Neural progenitor cell (in vitro differentiated cells): ENCODE data around the gene CNN3. TPM values are rescaled to one million over a fixed set of nuclear protein-coding genes. Genes with fewer than 3 reads are reported as not detected.

Experiments used
- DNase-seq: peaks from one replicate; pipeline ENCODE4 v3.0.0-alpha.2; 2016; ENCODE audit warnings: low spot score
- H2AFZ ChIP-seq: fragments of 200-600 bp; sonication (generic); replicated peaks from 2 replicates; pipeline ENCODE4 v1.6.1; 2016; ENCODE audit warnings: antibody characterized with exemption
- H3F3A ChIP-seq: fragments of 200-600 bp; sonication (generic); 2 replicates; pipeline ENCODE4 v1.6.1; 2016; ENCODE audit warnings: antibody characterized with exemption, low read depth
- H3K27ac ChIP-seq: fragments of 200-600 bp; sonication (generic); 2 replicates; pipeline ENCODE4 v1.5.1; 2016; ENCODE audit warnings: mild to moderate bottlenecking
- H3K27me3 ChIP-seq: fragments of 200-600 bp; sonication (generic); 2 replicates; pipeline ENCODE4 v1.6.1; 2016; ENCODE audit warnings: mild to moderate bottlenecking, moderate library complexity
- H3K36me3 ChIP-seq: fragments of 200-600 bp; sonication (generic); 2 replicates; pipeline ENCODE4 v1.5.1; 2016
- H3K4me1 ChIP-seq: fragments of 200-600 bp; sonication (generic); 2 replicates; pipeline ENCODE4 v1.6.1; 2016; ENCODE audit warnings: mixed run types
- H3K4me2 ChIP-seq: fragments of 200-600 bp; sonication (generic); 2 replicates; pipeline ENCODE4 v1.6.1; 2016
- H3K4me3 ChIP-seq: fragments of 200-600 bp; sonication (generic); 2 replicates; pipeline ENCODE4 v1.5.1; 2016
- H3K79me2 ChIP-seq: fragments of 200-600 bp; sonication (generic); 2 replicates; pipeline ENCODE4 v1.6.1; 2016; ENCODE audit warnings: low read depth
- H3K9ac ChIP-seq: fragments of 200-600 bp; sonication (generic); 2 replicates; pipeline ENCODE4 v1.6.1; 2016
- H3K9me3 ChIP-seq: fragments of 200-600 bp; sonication (generic); 2 replicates; pipeline ENCODE4 v1.5.1; 2016; ENCODE audit warnings: low read depth
- H4K20me1 ChIP-seq: fragments of 200-600 bp; sonication (generic); 2 replicates; pipeline ENCODE4 v1.6.1; 2016; ENCODE audit warnings: low read depth
- H3K27ac Mint-ChIP-seq: 3 replicates; pipeline ENCODE4 v1.8.0; 2021; ENCODE audit warnings: mixed read lengths
- H3K27me3 Mint-ChIP-seq: 2 replicates; pipeline ENCODE4 v1.8.0; 2022; ENCODE audit warnings: low read depth, mild to moderate bottlenecking, inconsistent platforms, moderate library complexity, mixed read lengths; ENCODE audit not compliant: insufficient read depth
- H3K36me3 Mint-ChIP-seq: 3 replicates; pipeline ENCODE4 v1.8.0; 2021; ENCODE audit warnings: mixed read lengths
- H3K4me1 Mint-ChIP-seq: 3 replicates; pipeline ENCODE4 v1.8.0; 2021; ENCODE audit warnings: mixed read lengths
- H3K4me3 Mint-ChIP-seq: 3 replicates; pipeline ENCODE4 v1.8.0; 2021; ENCODE audit warnings: mild to moderate bottlenecking, moderate library complexity, mixed read lengths
- H3K9me3 Mint-ChIP-seq: 3 replicates; pipeline ENCODE4 v1.8.0; 2020; ENCODE audit warnings: mixed read lengths
- EZH2 ChIP-seq: fragments of 200-600 bp; sonication (generic); IDR thresholded peaks from 2 replicates; pipeline ENCODE4 v1.6.1; 2017; ENCODE audit warnings: antibody characterized with exemption, mild to moderate bottlenecking, moderate library complexity
- EZH2phosphoT487 ChIP-seq: fragments of 200-600 bp; sonication (generic); IDR thresholded peaks from 2 replicates; pipeline ENCODE4 v1.6.1; 2017; ENCODE audit warnings: antibody characterized with exemption
- total RNA-seq: library from RNA; depleted of rRNA; stranded (reverse); fragments of >200 nt; gene quantifications from 2 replicates; pipeline ENCODE4 v1.2.3, GENCODE V29; 2015; ENCODE audit warnings: low replicate concordance
- TF ChIP-seq, protein P1 (sequence below): fragments of 200-600 bp; sonication (generic); IDR thresholded peaks from 2 replicates; pipeline ENCODE4 v1.5.1; 2017; ENCODE audit warnings: antibody characterized with exemption, mild to moderate bottlenecking

Gene CNN3
- total RNA-seq, 1 donor from 2014 or later = 644 TPM

DNA sequence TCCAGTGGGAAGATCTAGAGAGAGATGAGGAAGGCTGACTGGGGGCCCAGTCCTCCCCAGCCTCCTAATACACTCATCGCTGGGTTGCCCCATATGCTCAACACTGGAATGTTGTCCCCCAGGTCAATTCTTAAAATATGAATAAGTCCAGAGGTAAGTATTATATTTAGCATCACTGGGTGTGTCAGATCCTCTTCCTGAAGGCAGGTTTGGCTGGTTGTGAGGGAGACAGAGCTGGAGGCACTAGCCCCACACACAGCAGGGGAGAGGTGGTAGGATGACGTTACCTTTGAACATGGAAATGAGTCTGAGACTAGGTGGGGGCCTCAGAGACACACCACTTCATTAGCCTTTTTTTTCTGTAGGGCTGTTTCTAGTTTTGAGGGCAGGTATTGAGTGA lies 64.2 kb downstream of the CNN3 start:
- H3K27me3 ChIP-seq = no peaks in the 10 kb centered on the region
- Mint-ChIP-seq H3K27ac (no peak overlapping the region), H3K4me1 (peaks cover 46% of the 10 kb centered on the region), H3K4me3 (no peak overlapping the region), H3K27me3 (no peaks in the 10 kb centered on the region), H3K9me3 (no peaks in the 10 kb centered on the region), H3K36me3 (no peaks in the 10 kb centered on the region)
- H4K20me1 ChIP-seq = no peaks in the 10 kb centered on the region
- H3K79me2 ChIP-seq = no peaks in the 10 kb centered on the region
- H3K9ac ChIP-seq = no peak overlapping the region
- no peak overlapping the region for H2AFZ ChIP-seq
- H3K4me3 ChIP-seq = no peak overlapping the region
- no peaks in the 10 kb centered on the region for H3K9me3 ChIP-seq
- TF ChIP-seq EZH2 (no peak), EZH2phosphoT487 (no peak)
- TF ChIP-seq, protein P1, sequence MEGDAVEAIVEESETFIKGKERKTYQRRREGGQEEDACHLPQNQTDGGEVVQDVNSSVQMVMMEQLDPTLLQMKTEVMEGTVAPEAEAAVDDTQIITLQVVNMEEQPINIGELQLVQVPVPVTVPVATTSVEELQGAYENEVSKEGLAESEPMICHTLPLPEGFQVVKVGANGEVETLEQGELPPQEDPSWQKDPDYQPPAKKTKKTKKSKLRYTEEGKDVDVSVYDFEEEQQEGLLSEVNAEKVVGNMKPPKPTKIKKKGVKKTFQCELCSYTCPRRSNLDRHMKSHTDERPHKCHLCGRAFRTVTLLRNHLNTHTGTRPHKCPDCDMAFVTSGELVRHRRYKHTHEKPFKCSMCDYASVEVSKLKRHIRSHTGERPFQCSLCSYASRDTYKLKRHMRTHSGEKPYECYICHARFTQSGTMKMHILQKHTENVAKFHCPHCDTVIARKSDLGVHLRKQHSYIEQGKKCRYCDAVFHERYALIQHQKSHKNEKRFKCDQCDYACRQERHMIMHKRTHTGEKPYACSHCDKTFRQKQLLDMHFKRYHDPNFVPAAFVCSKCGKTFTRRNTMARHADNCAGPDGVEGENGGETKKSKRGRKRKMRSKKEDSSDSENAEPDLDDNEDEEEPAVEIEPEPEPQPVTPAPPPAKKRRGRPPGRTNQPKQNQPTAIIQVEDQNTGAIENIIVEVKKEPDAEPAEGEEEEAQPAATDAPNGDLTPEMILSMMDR = no peak
- no peak for DNase-seq
- no peak overlapping the region for H3K4me2 ChIP-seq
- H3K4me1 ChIP-seq = peaks cover 45% of the 10 kb centered on the region
- peaks cover 12% of the 10 kb centered on the region for H3F3A ChIP-seq
- no peak overlapping the region for H3K27ac ChIP-seq
- no peaks in the 10 kb centered on the region for H3K36me3 ChIP-seq

DNA sequence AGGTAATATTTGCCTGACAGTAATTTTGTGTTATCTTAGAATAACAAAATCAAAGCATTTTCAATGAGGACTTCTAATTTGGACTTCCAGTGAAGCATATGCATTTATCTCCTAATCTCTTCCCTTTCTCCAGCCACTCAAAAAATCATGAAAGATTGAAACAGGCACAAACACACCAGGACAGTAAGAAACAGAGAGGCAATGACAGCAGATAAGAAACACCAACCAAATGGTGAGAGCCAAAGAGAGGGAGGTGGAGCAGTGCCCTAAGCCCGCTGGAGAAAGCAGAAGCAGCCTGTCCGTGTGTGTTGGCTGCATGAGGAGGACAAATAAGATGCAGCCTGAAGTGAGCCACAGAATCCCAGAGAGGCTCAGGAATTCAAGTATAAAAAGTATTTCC lies 67.7 kb downstream of the CNN3 start:
- H3K27ac Mint-ChIP-seq = no peak overlapping the region
- peaks cover 15% of the 10 kb centered on the region for H3K4me1 Mint-ChIP-seq
- H2AFZ ChIP-seq = no peak overlapping the region
- H3K4me3 Mint-ChIP-seq = no peak overlapping the region
- no peak overlapping the region for H3K4me2 ChIP-seq
- H3K27me3 Mint-ChIP-seq = peaks cover 3% of the 10 kb centered on the region
- no peaks in the 10 kb centered on the region for H3K9me3 ChIP-seq
- H3K36me3 Mint-ChIP-seq = peaks cover 2% of the 10 kb centered on the region
- H3K79me2 ChIP-seq = no peaks in the 10 kb centered on the region
- peaks cover 10% of the 10 kb centered on the region for H3K27me3 ChIP-seq
- H3K9ac ChIP-seq = no peak overlapping the region
- no peaks in the 10 kb centered on the region for H3F3A ChIP-seq
- no peak overlapping the region for H3K27ac ChIP-seq
- peaks cover 25% of the 10 kb centered on the region for H3K4me1 ChIP-seq
- H3K4me3 ChIP-seq = no peak overlapping the region
- TF ChIP-seq EZH2 = no peak
- no peak for TF ChIP-seq EZH2phosphoT487
- TF ChIP-seq, protein P1 = no peak
- H3K36me3 ChIP-seq = no peaks in the 10 kb centered on the region
- peaks cover 2% of the 10 kb centered on the region for H3K9me3 Mint-ChIP-seq
- no peaks in the 10 kb centered on the region for H4K20me1 ChIP-seq
- no peak for DNase-seq

DNA sequence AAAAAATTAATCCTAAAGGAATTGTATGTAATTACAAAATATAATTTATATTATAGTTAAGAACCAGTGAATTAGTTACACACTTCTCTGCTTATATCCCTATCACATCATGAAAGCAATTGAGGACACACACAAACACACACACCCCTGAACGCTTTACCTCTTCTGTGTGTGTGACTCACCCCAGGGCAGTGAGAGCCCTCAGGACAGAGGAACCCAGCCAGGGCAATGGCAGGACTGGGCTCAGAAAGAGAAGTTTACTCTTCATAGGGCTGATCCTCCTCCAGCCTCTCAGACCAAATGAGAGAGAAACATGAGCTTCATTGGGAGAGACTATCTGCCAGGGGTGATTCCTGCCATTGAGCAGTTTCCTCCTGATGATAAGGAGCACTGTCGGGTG lies 68.6 kb downstream of the CNN3 start:
- Mint-ChIP-seq H3K9me3 (peaks cover 2% of the 10 kb centered on the region), H3K4me3 (no peak overlapping the region), H3K27me3 (peaks cover 3% of the 10 kb centered on the region), H3K36me3 (peaks cover 2% of the 10 kb centered on the region), H3K27ac (no peak overlapping the region), H3K4me1 (peaks cover 6% of the 10 kb centered on the region)
- peaks cover 10% of the 10 kb centered on the region for H3K27me3 ChIP-seq
- H3K36me3 ChIP-seq = no peaks in the 10 kb centered on the region
- H3F3A ChIP-seq = no peaks in the 10 kb centered on the region
- no peaks in the 10 kb centered on the region for H3K9me3 ChIP-seq
- no peak overlapping the region for H3K4me3 ChIP-seq
- no peak overlapping the region for H3K9ac ChIP-seq
- no peak overlapping the region for H3K4me2 ChIP-seq
- H4K20me1 ChIP-seq = no peaks in the 10 kb centered on the region
- peaks cover 17% of the 10 kb centered on the region for H3K4me1 ChIP-seq
- no peak overlapping the region for H3K27ac ChIP-seq
- TF ChIP-seq, protein P1 = no peak
- TF ChIP-seq EZH2 (no peak), EZH2phosphoT487 (no peak)
- no peak for DNase-seq
- no peak overlapping the region for H2AFZ ChIP-seq
- no peaks in the 10 kb centered on the region for H3K79me2 ChIP-seq
